Measurements from ENCODE around the gene ATG5.
A peak's percentile ranks its signal among the peaks of the same experiment; 100 is the strongest.

ATG5 gene

GRCh38 chr6:106325336-106326178 lies at the start of gene ATG5:
ATG5 (minus strand) TSS chr6:106325760; CDS start chr6:106316208, 9,552 bp downstream.
- DNase-seq (ENCODE audit: low read depth, low spot score) = peak; percentile 100

GRCh38 chr6:106373502-106374239 lies 48.1 kb upstream of the ATG5 start:
- DNase-seq (ENCODE audit: low read depth, low spot score) = no peak

DNA sequence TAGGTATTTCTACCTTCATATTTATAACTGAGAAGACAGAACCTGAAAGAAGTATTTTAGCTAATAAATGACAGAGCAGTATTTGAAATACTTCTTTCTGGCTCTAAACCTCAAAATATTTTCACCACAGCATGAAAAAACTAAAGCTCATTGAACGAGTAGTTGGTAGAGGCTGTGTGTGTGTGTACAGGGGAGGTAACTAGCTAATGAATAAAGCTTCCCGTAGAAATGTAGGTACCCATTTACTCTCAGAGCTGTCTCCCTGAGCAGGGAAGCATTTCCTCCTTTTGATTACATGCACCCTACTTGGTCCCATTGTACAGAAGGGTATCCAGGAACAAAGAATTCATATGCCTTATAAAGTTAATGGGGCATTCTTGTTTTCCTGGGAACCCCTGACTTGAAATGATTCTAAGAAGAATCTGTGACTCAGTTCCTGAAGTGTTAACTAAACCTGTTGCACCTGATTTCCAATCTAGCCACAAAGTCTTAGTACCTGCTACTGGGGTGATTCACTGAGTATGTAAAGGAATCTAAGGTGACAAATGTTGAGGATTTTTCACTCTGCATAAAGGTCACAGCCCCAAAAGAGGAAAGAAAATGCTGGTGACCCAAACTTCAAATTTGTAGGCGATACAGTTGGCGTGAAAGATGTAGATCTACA lies 47.4 kb upstream of the ATG5 start:
- no peak for DNase-seq (ENCODE audit: low read depth, low spot score)

- DNase-seq (ENCODE audit: low read depth, low spot score) = no peak
Observed at GRCh38 chr6:106370639-106371038, 45.1 kb upstream of the ATG5 start.

DNA sequence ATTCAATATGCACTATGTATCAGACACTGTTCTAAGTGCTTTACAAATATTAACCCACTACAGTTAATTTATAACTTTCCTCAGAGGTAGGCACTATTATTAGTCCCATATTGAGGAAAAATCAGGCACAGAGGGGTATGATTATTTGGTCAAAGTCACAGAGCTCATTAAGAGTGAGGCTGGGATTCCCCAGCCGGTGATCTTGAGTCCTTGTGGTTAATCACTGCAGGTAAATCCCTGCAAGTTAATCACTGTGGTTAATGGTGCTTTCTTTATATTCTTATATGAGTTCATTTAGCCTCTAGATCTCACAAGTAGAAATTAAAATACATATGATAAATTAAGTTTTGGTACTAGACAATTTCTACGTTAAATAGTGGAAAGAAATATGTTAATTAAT lies 44.2 kb upstream of the ATG5 start:
- no peak for DNase-seq (ENCODE audit: low read depth, low spot score)

GRCh38 chr6:106363401-106364138 lies 38.0 kb upstream of the ATG5 start:
- DNase-seq (ENCODE audit: low read depth, low spot score) = no peak

DNA sequence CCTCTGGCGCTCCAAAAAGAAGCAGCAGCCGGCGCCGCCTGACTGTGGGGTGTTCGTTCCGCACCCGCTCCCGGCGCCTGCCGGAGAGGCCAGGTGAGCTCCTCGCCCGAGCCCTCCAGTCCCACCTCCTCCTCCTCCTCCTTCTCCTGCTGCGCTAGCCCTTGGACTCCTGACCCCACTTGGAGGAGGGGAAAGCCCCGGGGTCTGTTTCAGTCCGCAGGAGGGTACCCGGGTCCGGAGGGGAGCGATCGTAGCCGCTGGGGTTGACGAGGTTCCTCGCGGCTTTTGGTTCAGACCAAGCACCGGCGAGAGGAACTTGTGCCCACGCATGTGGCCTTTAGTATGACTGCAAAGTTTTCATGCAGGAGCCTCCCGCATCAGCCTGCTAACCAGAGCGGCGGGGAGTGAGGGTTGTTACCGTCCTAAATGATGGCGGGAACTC lies 35.5 kb upstream of the ATG5 start:
- no peak for DNase-seq (ENCODE audit: low read depth, low spot score)

- peak; percentile 30 for DNase-seq (ENCODE audit: low read depth, low spot score)
Observed at GRCh38 chr6:106360410-106360988, 34.9 kb upstream of the ATG5 start, which contains the start of gene CRYBG1. CRYBG1 (plus strand) TSS chr6:106360717; CDS start chr6:106360909, 192 bp downstream.

GRCh38 chr6:106359959-106360409 lies 34.4 kb upstream of the ATG5 start:
- no peak for DNase-seq (ENCODE audit: low read depth, low spot score)

GRCh38 chr6:106356378-106356777 lies 30.8 kb upstream of the ATG5 start:
- DNase-seq (ENCODE audit: low read depth, low spot score) = no peak

- DNase-seq (ENCODE audit: low read depth, low spot score) = no peak
Observed at GRCh38 chr6:106347219-106347618, 21.7 kb upstream of the ATG5 start.

DNA sequence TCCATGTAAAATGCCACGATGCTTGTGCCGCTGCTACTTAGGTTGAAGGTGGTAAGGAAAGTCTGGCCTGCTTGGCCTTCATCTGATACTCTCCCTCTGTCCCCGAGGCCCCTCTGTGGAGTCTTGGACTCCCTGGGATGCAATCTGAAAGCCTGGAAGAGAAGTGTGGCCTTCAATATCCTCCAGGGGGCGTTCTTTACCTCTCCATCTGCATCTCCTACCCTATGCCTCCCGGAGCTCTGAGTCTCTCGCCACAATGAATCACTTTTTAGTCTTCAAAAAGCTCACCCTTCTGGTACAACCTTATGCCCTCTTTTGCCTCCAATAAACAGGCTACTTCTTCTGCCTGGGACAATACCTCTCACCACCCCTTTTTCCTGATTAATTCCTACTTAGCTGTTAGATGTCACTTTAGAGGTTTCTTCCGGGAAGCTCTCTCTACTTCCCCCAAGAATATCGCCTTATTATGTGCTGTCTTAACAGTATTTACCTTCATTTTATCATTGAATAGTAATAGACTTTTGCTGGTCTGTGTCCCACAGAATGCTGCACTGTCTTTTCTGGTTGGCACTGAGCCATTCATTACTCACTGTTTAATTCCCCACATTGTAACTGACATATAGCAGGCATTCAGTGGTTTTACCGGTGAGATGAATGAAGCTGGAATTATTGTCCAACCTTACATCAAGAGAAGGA lies 13.9 kb upstream of the ATG5 start:
- no peak for DNase-seq (ENCODE audit: low read depth, low spot score)

DNA sequence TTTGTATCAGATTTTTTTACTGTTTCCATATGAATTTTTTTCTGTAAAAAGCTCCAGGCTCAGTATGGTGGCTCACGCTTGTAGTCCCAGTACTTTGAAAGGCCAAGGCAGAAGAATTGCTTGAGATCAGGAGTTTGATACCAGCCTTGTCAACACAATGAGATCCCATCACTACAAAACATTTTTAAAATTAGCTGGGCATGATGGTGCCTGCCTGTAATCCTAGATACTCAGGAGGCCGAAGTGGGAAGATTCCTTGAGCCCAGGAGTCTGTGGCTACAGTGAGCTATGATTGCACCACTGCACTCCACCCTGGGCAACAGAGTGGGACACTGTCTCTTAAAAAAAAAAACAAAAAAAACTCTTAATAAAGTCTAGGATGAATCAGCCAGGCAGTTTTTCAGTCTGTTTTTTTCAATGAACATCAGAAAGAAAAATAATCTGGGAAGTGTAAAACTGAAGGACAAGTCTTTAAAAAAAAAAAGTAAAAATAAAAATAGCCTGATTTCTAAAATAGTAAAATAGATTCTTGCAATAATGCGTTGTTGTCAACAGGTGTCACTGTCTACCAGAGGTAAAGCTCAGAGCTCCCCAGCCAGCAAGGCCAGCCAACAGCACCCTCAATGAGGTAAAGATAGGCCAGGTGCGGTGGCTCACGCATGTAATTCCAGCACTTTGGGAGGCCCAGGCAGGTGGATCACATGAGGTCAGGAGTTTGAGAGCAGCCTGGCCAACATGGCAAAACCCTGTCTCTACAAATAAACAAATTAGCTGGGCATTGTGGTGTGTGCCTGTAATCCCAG lies 9.3 kb upstream of the ATG5 start:
- peak; percentile 16 for DNase-seq (ENCODE audit: low read depth, low spot score)

- no peak for DNase-seq (ENCODE audit: low read depth, low spot score)
Observed at GRCh38 chr6:106324726-106325335, 729 bp downstream of the ATG5 start.

DNA sequence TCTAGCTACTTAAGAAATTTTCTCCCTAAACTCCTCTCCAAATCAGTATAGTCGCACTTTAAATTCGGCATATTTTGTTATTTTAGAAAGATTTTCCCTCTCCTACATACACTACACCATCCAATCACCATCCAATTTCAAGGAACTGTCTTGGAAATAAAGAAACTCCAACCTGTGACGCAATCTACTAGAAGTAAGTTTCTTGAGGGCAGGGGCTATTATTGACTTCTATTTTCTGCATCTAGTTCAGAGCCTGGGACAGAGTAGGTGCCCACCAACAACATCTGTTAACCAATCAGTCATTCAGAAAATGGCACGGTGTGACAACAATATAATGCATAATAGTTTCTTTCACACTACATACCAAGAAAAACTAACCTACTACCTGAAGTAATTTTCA lies 3.6 kb downstream of the ATG5 start:
- DNase-seq (ENCODE audit: low read depth, low spot score) = no peak

- no peak for DNase-seq (ENCODE audit: low read depth, low spot score)
Observed at GRCh38 chr6:106318851-106319250, 6.7 kb downstream of the ATG5 start.

DNA sequence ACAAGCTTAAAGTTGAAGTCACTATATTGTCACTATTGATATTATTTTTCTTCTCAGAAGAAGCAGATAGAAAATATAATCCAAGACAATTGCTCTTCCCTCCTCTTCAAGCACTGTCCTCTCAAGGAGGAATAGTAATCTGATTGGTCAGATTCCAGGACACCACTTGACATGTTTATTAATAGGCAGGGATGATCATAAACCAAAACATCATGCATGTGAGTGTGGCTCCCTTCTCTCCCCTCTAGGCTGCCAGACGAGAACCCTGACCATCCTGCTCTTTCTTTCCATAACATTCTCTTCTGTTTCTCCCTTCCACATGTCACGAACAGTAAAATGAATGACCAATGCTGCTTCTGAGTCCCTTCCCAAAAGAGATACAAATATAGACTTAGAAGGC lies 7.5 kb downstream of the ATG5 start:
- no peak for DNase-seq (ENCODE audit: low read depth, low spot score)

- no peak for DNase-seq (ENCODE audit: low read depth, low spot score)
Observed at GRCh38 chr6:106316375-106316766, 9.2 kb downstream of the ATG5 start.

- no peak for DNase-seq (ENCODE audit: low read depth, low spot score)
Observed at GRCh38 chr6:106315765-106316374, 9.7 kb downstream of the ATG5 start.
